Measurements from ENCODE around the gene FREM3. TPM values are rescaled to one million over a fixed set of nuclear protein-coding genes. Genes with fewer than 3 reads are reported as not detected.

FREM3 gene
- total RNA-seq, 4 donors from 2014 or later: not detected

DNA sequence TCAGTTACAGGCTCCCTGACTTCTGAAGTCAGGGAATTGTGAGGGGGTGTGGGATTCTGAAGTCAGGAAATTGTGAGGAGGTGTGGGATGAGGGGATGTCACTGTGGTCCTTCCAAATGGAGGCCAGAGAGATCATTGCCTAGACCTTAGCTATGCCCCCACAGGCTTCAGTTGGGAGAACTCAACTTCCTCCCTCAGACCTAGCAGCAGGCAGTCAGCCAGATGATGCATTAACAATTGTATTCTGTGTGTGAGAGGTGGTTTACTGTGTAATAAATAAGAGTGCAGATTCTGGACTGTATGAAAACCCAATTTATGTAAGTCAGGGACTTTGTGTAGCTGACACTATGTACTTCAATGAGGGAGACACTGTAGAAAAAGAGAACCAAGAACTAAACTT lies 65.7 kb downstream of the FREM3 start:
- no peak for DNase-seq (ENCODE audit: low spot score in 2 of 2)
- TF ChIP-seq POLR2A (IDR thresholded peaks at IDR 0.05): no peak
- TF ChIP-seq, protein P1, sequence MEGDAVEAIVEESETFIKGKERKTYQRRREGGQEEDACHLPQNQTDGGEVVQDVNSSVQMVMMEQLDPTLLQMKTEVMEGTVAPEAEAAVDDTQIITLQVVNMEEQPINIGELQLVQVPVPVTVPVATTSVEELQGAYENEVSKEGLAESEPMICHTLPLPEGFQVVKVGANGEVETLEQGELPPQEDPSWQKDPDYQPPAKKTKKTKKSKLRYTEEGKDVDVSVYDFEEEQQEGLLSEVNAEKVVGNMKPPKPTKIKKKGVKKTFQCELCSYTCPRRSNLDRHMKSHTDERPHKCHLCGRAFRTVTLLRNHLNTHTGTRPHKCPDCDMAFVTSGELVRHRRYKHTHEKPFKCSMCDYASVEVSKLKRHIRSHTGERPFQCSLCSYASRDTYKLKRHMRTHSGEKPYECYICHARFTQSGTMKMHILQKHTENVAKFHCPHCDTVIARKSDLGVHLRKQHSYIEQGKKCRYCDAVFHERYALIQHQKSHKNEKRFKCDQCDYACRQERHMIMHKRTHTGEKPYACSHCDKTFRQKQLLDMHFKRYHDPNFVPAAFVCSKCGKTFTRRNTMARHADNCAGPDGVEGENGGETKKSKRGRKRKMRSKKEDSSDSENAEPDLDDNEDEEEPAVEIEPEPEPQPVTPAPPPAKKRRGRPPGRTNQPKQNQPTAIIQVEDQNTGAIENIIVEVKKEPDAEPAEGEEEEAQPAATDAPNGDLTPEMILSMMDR (IDR thresholded peaks at IDR 0.05): no peak
- intact Hi-C loops (cut with DNase I; ENCODE audit: low total_unique reads): loop anchor here (5.0 kb wide), 1 partner anchor 1083 kb away; no protein-coding TSS in a partner anchor

GRCh38 chr4:143633833-143634232 lies 66.6 kb downstream of the FREM3 start:
- no peak for TF ChIP-seq POLR2A (IDR thresholded peaks at IDR 0.05)
- TF ChIP-seq, protein P1 (IDR thresholded peaks at IDR 0.05): no peak
- no peak for DNase-seq (ENCODE audit: low spot score in 2 of 2)
- H3K4me3 ChIP-seq (ENCODE audit: low read depth, poor library complexity, severe bottlenecking): no peak overlapping the region
- intact Hi-C loops (cut with DNase I; ENCODE audit: low total_unique reads): loop anchor here (5.0 kb wide), 1 partner anchor 1083 kb away; no protein-coding TSS in a partner anchor

More for the DNA sequence above, 65.7 kb downstream of the FREM3 start:
- no peak overlapping the region for H3K4me3 ChIP-seq (ENCODE audit: low read depth, poor library complexity, severe bottlenecking)

DNA sequence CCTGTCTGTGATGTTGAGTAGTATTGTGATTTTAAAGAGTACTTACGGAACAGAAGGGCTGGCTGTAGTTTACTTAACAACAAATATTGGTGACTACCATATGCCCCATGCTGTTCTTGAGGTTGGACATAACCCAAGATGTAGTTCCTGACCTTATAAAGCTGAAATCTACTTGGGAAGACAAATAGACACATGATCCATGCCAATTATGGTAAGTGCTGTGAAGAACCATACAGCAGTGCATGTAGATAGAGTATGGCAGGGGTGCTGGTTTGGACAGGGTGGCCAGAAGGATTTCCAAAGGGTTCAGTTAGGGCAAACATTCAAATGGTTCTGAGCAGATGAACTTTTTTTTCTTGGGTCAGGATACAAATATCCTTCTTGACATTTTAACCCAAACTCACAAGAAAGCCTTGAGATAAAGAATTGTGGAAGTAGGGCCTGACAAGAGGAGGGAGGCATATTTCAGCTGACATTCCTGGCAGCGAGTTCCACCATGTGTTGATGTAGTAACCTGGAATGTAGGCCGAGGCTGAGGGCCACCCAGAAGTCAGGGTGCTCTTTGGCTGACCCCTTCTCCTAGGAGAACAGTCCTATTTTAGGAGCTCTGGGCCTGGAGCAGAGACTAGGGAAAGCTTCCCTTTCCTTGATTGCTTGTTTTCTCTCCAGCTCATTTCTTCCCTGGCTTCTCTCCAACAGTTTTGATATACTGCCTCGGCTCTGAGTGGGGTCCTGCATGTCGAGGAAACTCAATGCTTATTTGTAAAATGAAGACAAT lies 74.2 kb downstream of the FREM3 start:
- no peak for TF ChIP-seq POLR2A (IDR thresholded peaks at IDR 0.05)
- TF ChIP-seq, protein P1 (IDR thresholded peaks at IDR 0.05): no peak
- WGBS, 2 donors: 31 to 36% methylated on average over 5 of the region's 5 CpGs
- DNase-seq (ENCODE audit: low spot score in 2 of 2): peak; percentile 61 to 87
- intact Hi-C loops (cut with DNase I; ENCODE audit: low total_unique reads): no loop called here
- no peak overlapping the region for H3K4me3 ChIP-seq (ENCODE audit: low read depth, poor library complexity, severe bottlenecking)

DNA sequence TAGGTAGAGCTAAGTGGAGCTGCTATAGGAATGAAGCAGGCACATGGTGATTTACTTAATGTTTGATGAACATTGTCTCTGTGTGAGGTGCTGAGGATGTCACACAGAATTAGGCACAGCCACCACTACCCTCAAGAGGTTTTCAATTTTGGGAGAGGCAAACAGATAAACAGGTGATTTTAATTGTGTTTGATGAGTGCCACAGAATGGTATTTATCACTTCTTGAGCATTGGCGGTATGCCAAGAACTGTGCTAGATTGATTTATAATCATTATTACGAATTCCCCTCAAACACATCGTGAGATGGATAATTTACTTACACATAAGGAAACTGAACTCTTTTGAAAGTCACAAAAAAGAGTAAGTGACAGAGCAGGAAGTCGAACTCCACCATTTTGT lies 74.8 kb downstream of the FREM3 start:
- intact Hi-C loops (cut with DNase I; ENCODE audit: low total_unique reads): no loop called here
- WGBS, 2 donors: 52 to 64% methylated on average over 4 of the region's 4 CpGs
- TF ChIP-seq, protein P1 (IDR thresholded peaks at IDR 0.05): no peak
- TF ChIP-seq POLR2A (IDR thresholded peaks at IDR 0.05): no peak
- no peak overlapping the region for H3K4me3 ChIP-seq (ENCODE audit: low read depth, poor library complexity, severe bottlenecking)
- no peak for DNase-seq (ENCODE audit: low spot score in 2 of 2)

GRCh38 chr4:143623896-143624295 lies 76.6 kb downstream of the FREM3 start:
- no peak for DNase-seq (ENCODE audit: low spot score in 2 of 2)
- WGBS, 2 donors: 51 to 54% methylated on average over 3 of the region's 3 CpGs
- H3K4me3 ChIP-seq (ENCODE audit: low read depth, poor library complexity, severe bottlenecking): no peak overlapping the region
- no peak for TF ChIP-seq POLR2A (IDR thresholded peaks at IDR 0.05)
- TF ChIP-seq, protein P1 (IDR thresholded peaks at IDR 0.05): no peak
- intact Hi-C loops (cut with DNase I; ENCODE audit: low total_unique reads): no loop called here

DNA sequence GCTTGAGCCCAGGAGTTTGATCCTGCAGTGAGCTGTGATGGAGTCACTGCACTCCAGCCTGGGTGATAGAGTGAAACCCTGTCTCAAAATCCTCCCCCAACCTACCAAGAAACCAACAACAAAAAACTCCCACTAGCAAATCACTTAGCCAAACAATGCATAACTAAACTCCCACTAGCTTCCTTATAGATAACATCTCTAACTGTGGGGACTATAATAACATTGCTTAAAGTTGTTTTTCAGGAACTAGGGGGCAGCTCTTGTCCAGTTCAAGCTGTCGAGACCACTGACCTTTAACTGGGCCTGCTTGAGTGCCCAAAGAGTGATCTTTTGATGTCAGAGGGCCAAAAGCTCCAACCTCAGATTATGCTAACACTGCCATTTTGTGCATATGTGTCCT lies 81.7 kb downstream of the FREM3 start:
- intact Hi-C loops (cut with DNase I; ENCODE audit: low total_unique reads): no loop called here
- H3K4me3 ChIP-seq (ENCODE audit: low read depth, poor library complexity, severe bottlenecking): no peak overlapping the region
- TF ChIP-seq, protein P1 (IDR thresholded peaks at IDR 0.05): no peak
- no peak for TF ChIP-seq POLR2A (IDR thresholded peaks at IDR 0.05)
- 86 to 93% methylated on average over 1 of the region's 1 CpG for WGBS, 2 donors
- no peak for DNase-seq (ENCODE audit: low spot score in 2 of 2)

All from lower leg skin (tissue), 4 donors.